Measurements from ENCODE around the gene PPP2R3C. TPM values are rescaled to one million over a fixed set of nuclear protein-coding genes. Genes with fewer than 3 reads are reported as not detected.
"Not testable (repeated sequence)": the region's sequence is repeated elsewhere in the genome, so short reads cannot be mapped to it uniquely, and the experiment has no call there.

PPP2R3C gene
- polyA plus RNA-seq (ENCODE audit: insufficient read length) = 55.7 TPM
- long read RNA-seq, donor 1, partial matches to known transcripts = 0 of 6 reads
- long read RNA-seq, donor 1, other reads (novel, unspliced or antisense) = 0 of 6 reads
- long read RNA-seq, donor 2, partial matches to known transcripts = 0 of 7 reads
- long read RNA-seq, donor 2, other reads (novel, unspliced or antisense) = 0 of 7 reads
- long read RNA-seq, donor 3, partial matches to known transcripts = 6 of 10 reads
- long read RNA-seq, donor 3, other reads (novel, unspliced or antisense) = 0 of 10 reads
- long read RNA-seq, donor 4, partial matches to known transcripts = 0 of 1 reads
- long read RNA-seq, donor 4, other reads (novel, unspliced or antisense) = 0 of 1 reads
- long read RNA-seq, donor 5, transcript PPP2R3C-201 (13 exons, 1,839 nt) = major isoform, 10 of 25 reads
- long read RNA-seq, donor 5, transcript PPP2R3C-217 (12 exons, 1,846 nt) = minor isoform, 5 of 25 reads
- long read RNA-seq, donor 5, partial matches to known transcripts = 10 of 25 reads
- long read RNA-seq, donor 5, other reads (novel, unspliced or antisense) = 0 of 25 reads
- long read RNA-seq, donor 6, partial matches to known transcripts = 5 of 12 reads
- long read RNA-seq, donor 6, other reads (novel, unspliced or antisense) = 0 of 12 reads
- long read RNA-seq, donor 7, transcript PPP2R3C-201 (13 exons, 1,839 nt) = minor isoform, 6 of 50 reads
- long read RNA-seq, donor 7, transcript PPP2R3C-217 (12 exons, 1,846 nt) = major isoform, 8 of 50 reads
- long read RNA-seq, donor 7, partial matches to known transcripts = 27 of 50 reads
- long read RNA-seq, donor 7, other reads (novel, unspliced or antisense) = 8 of 50 reads
- long read RNA-seq, donor 8, partial matches to known transcripts = 0 of 3 reads
- long read RNA-seq, donor 8, other reads (novel, unspliced or antisense) = 0 of 3 reads

- peak; percentile 89 for DNase-seq
These were observed at the start of gene PPP2R3C, which contains the start of gene PRORP for GRCh38 chr14:35121887-35122695. TSS of gene PPP2R3C (minus strand) at chr14:35121990. CDS start at chr14:35121959, 31 bp downstream. TSS of gene PRORP (plus strand) at chr14:35122552. CDS start at chr14:35123246, 694 bp downstream.

- no peak for DNase-seq
These were observed 45.7 kb upstream of the PPP2R3C start for GRCh38 chr14:35167496-35167895.

DNA sequence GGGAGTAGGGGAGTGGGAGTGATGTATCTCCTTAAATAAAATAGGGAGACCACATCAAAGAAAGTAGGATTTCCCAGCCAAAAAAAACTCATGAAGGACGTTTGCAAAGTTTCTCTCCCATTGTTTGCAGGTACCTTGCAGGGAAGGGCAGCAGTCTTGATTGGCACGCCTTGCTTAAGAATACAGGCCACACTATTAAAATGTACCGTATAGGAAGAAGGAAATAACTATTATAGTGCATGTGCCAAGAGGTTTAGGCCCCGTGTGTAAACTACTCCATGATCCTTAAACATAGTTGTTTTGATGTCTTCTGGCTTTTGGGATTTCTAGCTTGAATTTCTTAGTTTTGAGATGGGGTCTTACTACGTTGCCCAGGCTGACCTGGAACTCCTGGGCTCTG is 43.1 kb upstream of the PPP2R3C start:
- DNase-seq = no peak

DNA sequence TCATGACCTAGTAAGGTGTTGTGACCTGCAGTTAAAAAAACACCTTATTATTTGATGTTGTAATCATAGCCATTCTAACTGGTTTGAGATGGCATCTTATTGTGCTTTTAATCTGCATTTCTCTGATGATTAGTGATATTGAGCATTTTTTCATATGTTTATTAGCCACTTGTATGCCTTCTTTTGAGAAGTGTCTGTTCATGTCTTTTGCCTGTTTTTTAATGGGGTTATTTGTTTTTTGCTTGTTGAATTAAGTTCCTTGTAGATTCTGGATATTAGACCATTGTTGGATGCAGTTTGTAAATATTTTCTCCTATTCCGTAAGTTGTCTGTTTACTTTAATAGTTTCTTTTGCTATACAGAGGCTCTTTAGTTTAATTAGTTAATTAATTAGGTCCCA is 41.6 kb upstream of the PPP2R3C start:
- DNase-seq = no peak

- DNase-seq = no peak
These were observed 39.4 kb upstream of the PPP2R3C start for GRCh38 chr14:35161231-35161630.

DNA sequence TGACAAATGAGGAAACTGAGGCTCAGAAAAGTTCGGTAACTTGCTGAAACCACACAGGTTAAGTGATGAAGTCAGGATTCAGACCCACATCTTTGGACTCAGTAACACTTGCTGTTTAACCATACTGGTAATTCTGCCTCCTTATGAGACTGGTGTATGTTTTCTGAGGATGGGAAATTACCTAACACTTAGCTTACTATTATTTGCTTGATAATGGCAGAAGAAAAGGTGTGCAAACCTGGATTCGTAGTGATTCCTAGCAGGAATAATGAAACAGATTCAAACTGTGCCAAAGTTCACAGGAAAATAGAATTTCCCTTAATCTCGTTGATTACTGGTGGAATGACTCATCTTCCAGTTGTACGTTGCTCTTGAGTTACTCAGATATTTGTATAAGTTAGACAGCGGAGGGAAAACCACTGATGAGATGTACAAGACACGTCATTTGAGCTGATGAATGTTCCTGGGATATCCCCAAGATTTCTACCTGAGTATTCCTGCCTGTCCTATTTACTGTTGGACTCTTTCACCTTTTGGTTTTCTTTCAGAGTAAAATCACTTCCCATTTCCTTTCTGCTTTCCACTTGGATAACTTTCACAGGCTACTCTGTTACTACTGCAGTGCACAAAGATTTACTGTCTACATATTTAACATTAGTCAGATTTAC is 38.1 kb upstream of the PPP2R3C start:
- no peak for DNase-seq

DNA sequence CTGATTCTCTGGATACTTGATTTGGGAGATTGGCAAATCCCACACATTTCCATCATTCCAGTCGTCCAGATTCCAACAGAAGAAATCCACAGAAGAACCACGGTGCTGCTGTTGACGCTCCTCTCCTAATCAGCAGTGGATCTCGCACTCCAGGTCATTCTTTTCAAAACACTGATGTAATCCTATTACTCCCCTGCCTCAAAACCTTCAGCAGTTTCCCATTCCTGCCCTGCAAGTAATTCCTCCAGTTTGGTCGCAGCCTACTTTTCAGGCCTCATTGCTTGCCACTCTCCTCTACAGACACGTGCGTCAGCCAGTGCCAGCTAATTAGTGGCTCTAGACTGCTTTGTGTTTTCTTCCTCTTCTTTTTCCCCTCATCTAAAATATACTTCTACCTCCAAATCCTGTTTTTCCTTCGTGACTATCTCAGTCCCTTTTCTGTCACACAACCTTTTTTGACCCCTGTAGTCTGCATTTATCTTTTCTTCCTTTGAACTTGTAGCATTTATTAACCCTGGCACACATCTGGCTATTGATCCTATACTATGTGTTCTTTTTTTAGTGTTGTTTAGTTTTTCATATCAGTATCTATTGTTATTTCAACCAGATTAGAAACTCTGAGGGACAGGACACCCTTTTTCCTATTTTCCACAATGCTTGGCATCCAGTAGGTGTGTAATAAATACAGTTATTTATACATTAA is 37.3 kb upstream of the PPP2R3C start:
- DNase-seq = peak; percentile 41

DNA sequence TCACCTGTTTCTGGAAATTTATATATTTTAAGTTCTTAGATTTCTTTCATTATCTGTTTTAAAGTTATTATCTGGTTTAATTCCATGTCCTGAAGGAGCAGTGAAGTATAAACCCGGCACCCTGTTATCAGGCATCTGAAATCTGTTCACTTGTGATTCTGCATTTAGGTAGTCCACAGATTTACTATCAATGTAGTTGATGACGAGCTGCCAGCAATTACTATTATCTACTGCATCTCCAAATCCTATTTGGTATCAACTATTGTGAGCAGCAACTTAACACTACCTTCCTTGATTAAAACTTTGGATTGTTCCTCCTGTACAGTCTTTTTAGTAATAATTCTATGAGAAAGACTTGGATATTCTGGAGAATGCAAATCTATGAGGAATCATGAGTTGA is 36.7 kb upstream of the PPP2R3C start:
- no peak for DNase-seq

DNA sequence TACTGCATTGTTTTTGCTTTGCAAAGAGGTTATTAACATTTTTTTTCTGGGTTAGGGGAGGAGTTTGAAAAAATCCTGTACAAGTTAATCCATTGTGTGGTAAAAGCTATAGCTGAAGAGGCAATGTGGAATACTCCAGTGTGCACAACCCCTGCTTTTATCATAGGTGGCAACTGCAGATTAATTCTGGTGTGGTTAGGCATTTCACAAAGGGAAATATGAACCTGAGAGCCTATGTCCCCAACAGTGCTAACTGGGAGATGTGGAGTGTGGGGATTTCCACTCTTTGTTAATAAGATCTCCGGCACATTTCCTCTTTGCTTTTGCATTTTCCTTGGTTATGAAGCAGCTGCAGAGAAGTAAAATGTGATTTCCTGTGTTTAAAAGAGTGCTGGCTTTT is 34.2 kb upstream of the PPP2R3C start:
- no peak for DNase-seq

- DNase-seq = no peak
These were observed 32.2 kb upstream of the PPP2R3C start for GRCh38 chr14:35154016-35154415.

- not testable (repeated sequence) for DNase-seq
These were observed 30.7 kb upstream of the PPP2R3C start for GRCh38 chr14:35152531-35152930.

DNA sequence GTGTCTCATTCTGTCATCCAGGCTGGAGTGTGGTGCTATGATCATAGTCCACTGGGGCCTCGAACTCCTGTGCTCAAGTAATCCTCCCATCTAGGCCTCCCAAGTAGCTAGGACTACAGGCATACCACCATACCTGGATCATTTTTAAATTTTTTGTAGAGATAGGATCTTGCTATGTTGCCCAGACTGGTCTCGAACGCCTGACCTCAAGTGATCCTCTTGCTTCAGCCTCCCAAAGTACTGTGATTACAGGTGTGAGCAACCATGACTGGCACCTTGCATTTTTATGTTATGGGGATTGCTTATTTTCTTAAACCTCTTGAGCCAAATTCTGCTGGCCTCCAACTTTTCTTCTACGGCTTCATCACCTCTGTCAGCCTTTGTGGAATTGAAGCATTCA is 27.4 kb upstream of the PPP2R3C start:
- DNase-seq = no peak

- no peak for DNase-seq
These were observed 25.9 kb upstream of the PPP2R3C start for GRCh38 chr14:35147711-35148110.

- DNase-seq = no peak
These were observed 25.4 kb upstream of the PPP2R3C start for GRCh38 chr14:35147186-35147585.

GRCh38 chr14:35146711-35147149 is 24.9 kb upstream of the PPP2R3C start:
- no peak for DNase-seq

DNA sequence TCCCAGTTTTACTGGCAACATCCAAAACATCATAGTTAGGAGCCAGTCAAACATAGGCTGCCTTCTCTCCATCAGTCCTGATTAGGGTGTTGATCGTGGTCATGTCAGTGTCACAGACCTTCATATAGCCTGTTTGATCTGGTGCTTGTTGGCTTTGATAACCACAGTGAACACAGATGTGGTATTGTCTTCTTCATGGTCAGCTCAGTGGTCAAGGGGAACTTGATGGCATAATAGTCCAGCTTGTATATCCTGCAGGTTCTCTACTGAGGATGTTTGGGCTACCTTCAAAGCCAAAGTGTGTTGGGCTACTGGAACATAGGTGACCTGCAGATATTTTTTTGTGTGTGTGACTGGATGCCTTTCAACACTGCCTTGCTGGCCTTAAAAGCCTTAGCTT is 22.2 kb upstream of the PPP2R3C start:
- no peak for DNase-seq

GRCh38 chr14:35140718-35141581 is 19.2 kb upstream of the PPP2R3C start:
- peak; percentile 25 for DNase-seq

GRCh38 chr14:35138585-35138984 is 16.8 kb upstream of the PPP2R3C start:
- no peak for DNase-seq

- DNase-seq = no peak
These were observed 12.7 kb upstream of the PPP2R3C start for GRCh38 chr14:35134329-35135123.

All from left kidney (tissue), 8 donors.